Measurements from ENCODE around the gene CIT.
"Not testable (repeated sequence)": the region's sequence is repeated elsewhere in the genome, so short reads cannot be mapped to it uniquely, and the experiment has no call there.

The CIT gene

DNA sequence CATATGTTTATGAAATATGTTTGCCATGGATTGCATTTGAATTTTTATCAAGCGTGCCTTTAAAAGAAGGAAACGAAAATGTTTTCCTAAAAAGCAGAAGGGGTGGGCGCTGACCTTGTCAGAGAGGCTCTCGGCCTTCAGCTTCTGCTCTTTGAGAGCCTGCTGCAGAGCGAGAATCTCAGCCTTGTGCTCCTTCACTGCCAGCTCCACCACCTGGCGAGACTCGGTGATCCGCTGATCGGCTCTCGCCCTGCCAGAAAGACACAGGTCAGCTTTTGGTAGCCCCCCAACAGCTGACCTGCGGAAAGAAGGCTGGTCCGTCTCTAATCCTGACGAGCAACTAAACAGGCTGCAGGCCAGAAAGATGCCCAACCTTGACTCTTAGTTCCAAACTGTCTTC is 146.7 kb downstream of the CIT start:
- DNase-seq: no peak

DNA sequence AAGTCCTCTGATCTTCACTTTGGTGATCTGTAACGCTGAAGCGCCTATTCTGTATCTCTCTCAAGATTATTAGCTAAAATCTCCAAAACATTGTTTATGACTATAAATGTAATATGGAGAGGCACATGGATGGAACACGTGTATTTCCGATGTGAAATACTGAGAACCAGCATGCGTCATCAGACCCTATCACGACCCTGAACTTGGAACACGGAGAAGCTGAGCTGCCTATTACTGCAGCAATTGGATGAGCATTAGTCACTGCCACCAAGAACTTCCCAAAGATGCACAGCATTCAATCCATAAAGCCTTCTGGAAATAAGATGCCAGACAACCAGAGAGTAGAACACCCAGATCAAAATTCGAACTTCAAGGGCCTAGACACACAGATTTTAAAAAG is 147.2 kb downstream of the CIT start:
- DNase-seq: no peak

GRCh38 chr12:119728444-119728745 is 148.7 kb downstream of the CIT start:
- no peak for DNase-seq

DNA sequence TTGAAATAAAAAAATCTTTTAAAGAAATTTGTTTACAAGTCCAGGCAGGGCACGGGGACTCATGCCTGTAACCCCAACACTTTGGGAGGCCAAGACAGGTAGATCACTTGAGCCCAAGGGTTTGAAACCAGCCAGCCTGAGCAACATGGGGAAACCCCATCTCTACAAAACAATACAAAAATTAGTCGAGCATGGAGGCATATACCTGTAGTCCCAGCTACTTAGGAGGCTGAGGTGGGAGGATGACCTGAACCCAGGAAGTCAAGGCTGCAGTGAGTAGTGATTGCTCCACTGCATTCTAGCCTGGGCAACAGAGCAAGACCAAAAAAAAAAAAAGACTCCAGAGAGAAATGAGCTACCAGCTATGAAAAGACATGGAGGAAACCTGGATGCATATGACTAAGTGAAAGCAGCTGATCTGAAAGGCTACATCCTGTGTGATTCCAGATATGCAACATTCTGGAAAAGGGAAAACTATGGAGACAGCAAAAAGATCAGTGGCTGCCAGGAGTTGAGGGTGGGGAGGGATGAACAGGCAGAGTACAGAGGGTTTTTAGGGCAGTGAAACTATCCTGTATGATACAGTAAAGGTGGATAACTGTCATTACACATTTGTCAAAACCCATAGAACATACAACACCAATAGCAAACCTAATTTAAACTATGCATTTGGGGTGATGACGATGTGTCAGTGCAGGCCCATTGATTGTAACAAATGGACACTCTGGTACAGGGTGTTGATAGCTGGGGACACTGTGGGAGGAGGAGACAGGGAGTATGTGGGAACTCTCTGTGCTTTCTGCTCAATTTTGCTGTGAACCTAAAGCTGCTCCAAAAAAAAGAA is 149.3 kb downstream of the CIT start:
- DNase-seq: no peak

DNA sequence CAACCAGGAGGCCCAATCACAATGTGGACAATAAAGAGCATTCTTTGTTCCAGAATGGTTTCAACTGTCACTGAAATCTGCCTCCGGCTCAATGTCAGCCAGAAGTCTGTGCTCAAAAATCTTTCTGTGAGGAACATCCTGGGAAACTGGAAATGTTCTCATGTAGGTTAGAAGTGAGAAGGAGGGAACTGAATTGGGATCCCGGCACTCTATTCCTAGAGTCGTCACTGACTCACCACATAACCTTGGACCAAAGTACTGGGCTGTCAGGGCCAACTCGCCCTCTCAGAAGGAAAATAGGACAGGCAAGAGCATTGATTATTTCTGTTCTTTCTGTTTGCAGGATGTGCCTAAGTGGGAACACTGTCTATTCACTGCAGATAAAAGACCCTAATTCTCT is 151.6 kb downstream of the CIT start:
- DNase-seq: no peak

GRCh38 chr12:119721306-119721705 is 155.8 kb downstream of the CIT start:
- DNase-seq: no peak

DNA sequence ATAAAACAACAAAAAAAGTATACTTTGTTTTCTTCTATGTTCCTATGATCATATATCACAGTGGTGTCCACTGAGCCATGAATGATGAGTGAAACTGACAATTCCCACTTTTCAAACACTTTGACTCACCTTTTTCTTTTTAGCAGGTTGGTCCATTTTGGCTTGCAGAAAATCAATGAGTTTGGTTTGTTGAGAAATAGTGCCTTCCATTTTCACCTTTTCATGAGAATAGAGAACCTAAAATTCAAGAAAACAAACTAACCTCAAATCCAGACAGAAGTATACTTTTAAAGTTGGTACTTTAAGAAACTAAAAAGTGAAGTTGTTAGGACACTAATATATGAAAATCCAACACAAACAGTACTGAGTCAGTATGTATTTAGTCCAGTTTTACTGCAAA is 156.8 kb downstream of the CIT start:
- no peak for DNase-seq

DNA sequence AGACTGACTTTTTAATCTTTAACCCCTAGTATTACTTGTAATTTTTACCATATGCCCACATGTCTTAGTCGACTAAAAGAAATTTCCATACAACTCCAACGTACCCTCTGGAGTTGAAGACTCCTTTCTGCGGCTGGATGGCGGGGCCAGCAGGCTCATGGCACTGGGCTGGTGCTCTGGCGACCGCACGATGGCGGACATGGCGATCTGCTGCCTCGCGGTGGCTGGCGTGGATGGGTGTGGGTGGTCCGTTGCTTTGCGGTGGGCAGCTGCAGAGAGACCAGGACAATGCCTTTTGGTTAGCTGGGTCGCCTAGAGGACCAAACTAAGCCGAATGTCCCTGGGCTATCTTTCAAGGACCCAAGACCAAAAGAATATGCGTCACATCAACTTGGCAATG is 159.0 kb downstream of the CIT start:
- DNase-seq: no peak

DNA sequence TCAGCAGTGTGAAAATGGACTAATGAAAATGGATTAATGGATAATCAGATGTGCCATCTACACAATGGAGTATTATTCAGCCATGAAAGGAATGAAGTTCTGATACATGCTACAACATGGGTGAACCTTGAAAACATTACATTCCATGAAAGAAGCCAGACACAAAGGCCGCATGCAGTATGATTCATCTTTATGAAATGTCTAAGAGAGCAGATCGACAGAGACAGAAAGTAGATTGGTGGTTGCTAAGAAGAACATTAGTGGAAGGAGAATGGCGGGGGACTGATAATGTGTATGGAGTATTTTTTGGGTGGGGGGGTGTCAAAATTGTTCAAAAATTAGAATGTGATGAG is 161.9 kb downstream of the CIT start:
- no peak for DNase-seq

GRCh38 chr12:119714614-119715267 is 162.4 kb downstream of the CIT start:
- no peak for DNase-seq

GRCh38 chr12:119713551-119714031 is 163.5 kb downstream of the CIT start:
- DNase-seq: no peak

GRCh38 chr12:119712721-119713120 is 164.4 kb downstream of the CIT start:
- no peak for DNase-seq

GRCh38 chr12:119711693-119712092 is 165.4 kb downstream of the CIT start:
- DNase-seq: no peak

- no peak for DNase-seq
Measured at GRCh38 chr12:119710965-119711551, 166.1 kb downstream of the CIT start.

GRCh38 chr12:119710374-119710964 is 166.7 kb downstream of the CIT start:
- DNase-seq: no peak

- not testable (repeated sequence) for DNase-seq
Measured at GRCh38 chr12:119706427-119706826, 170.7 kb downstream of the CIT start.

DNA sequence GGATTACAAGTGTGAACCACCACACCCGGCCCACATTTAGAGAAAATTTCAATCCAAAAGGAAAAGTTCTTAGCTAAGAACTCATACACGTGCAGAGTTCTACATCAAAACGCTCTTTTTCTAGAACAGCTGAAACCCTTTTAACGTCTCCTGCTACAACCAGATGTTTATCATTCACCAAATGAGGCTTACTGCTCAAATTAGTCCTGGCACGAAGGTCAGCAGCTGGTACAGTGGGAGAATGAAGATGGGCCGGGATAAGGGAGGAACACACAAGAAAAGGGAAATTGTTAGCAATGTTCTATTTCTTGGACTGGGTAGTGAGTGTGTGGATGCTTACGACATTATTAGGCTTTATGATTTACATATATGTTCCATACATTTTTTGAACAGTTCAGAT is 171.9 kb downstream of the CIT start:
- DNase-seq: no peak

- DNase-seq: no peak
Measured at GRCh38 chr12:119704065-119704747, 172.9 kb downstream of the CIT start.

GRCh38 chr12:119700078-119700477 is 177.0 kb downstream of the CIT start:
- no peak for DNase-seq

GRCh38 chr12:119699199-119699760 is 177.8 kb downstream of the CIT start:
- no peak for DNase-seq

DNA sequence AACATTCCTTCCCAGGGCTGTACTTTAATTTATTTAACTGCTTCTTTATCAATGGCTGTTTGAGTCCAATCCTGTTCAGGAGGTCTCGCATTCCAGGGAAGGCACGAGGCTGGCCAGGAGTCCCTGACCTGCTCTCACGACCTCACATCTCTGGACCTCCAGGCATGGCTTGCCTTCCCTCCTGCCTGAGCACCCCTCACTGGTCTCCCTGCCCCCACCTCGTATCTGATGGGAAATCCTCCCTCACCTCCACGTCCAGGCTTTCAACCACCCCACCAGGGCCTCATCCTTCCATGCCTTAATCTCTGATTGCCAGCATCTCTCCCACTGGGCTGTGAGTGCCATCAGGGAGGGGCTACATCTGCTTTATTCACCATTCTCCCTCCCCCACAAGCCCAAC is 180.2 kb downstream of the CIT start:
- no peak for DNase-seq

DNA sequence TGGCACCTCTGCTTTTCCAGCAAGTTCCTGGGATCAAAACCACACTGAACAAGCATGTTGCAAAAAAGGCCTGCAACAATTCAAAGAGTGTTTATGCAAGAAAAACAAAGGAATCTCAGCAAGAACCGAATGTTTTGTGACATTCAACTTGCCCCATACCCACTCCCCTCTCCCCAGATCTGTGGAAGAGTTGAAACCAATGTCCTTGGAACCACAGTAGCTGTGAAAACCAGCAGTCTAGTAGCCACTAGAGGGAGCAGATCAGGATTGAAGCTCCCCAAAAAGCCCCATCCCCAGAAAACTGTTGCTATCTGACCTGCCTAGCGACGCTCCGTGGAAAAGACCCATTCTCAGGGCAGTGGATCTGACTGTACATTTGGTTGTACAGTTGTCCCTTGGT is 182.1 kb downstream of the CIT start:
- no peak for DNase-seq

GRCh38 chr12:119694111-119694510 is 183.0 kb downstream of the CIT start:
- DNase-seq: no peak
